ENCODE measurements around the gene HACD2. TPM values are rescaled to one million over a fixed set of nuclear protein-coding genes. Genes with fewer than 3 reads are reported as not detected.

HACD2 gene
- total RNA-seq, 1 donor from 2014 or later = 34.3 TPM

DNA sequence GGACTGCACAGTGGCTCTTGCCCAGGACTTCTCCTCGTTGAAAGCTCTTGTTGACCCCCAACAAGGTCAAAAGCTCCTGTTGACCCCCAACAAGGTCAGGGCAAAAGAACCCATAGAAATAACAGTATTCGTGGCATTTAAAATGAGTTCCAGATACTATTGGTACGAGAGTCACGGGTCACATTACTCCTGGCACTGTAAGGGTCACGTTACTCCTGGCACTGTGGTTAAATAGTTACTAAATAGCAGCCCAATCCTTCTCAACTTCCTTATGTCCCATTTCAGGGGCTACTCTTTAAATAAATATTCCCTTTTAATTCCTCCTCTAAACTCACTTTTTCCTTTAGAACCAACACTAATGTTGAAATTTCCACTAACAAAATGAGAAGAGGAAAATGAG lies 117.8 kb downstream of the HACD2 start:
- H3K27me3 ChIP-seq (ENCODE audit: insufficient read depth, low read length) = peaks cover 28% of the 10 kb centered on the region
- H3K9me3 ChIP-seq (ENCODE audit: insufficient read depth, low read depth, low read length) = no peaks in the 10 kb centered on the region
- H2AFZ ChIP-seq (ENCODE audit: low read depth, low read length) = no peak overlapping the region
- DNase-seq (ENCODE audit: low read depth) = no peak
- TF ChIP-seq EZH2 (IDR thresholded peaks at IDR 0.05; ENCODE audit: insufficient read depth, low read length) = no peak
- TF ChIP-seq, protein P1, sequence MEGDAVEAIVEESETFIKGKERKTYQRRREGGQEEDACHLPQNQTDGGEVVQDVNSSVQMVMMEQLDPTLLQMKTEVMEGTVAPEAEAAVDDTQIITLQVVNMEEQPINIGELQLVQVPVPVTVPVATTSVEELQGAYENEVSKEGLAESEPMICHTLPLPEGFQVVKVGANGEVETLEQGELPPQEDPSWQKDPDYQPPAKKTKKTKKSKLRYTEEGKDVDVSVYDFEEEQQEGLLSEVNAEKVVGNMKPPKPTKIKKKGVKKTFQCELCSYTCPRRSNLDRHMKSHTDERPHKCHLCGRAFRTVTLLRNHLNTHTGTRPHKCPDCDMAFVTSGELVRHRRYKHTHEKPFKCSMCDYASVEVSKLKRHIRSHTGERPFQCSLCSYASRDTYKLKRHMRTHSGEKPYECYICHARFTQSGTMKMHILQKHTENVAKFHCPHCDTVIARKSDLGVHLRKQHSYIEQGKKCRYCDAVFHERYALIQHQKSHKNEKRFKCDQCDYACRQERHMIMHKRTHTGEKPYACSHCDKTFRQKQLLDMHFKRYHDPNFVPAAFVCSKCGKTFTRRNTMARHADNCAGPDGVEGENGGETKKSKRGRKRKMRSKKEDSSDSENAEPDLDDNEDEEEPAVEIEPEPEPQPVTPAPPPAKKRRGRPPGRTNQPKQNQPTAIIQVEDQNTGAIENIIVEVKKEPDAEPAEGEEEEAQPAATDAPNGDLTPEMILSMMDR (IDR thresholded peaks at IDR 0.05; ENCODE audit: insufficient read depth, low read depth, low read length) = no peak
- Mint-ChIP-seq H3K27me3 (ENCODE audit: low read depth, unreplicated experiment) (peaks cover 55% of the 10 kb centered on the region), H3K9me3 (ENCODE audit: unreplicated experiment) (no peaks in the 10 kb centered on the region), H3K4me1 (ENCODE audit: low read depth, unreplicated experiment) (peaks cover 3% of the 10 kb centered on the region), H3K36me3 (ENCODE audit: low read depth, unreplicated experiment) (no peaks in the 10 kb centered on the region), H3K4me3 (ENCODE audit: unreplicated experiment) (no peak overlapping the region), H3K27ac (ENCODE audit: unreplicated experiment) (no peak overlapping the region)
- H3K36me3 ChIP-seq (ENCODE audit: insufficient read depth, low read length) = no peaks in the 10 kb centered on the region
- no peak overlapping the region for H3K27ac ChIP-seq (ENCODE audit: low read depth, low read length)
- no peaks in the 10 kb centered on the region for H4K20me1 ChIP-seq (ENCODE audit: insufficient read depth, low read length)
- no peak for FAIRE-seq
- no peaks in the 10 kb centered on the region for H3K79me2 ChIP-seq (ENCODE audit: insufficient read depth, low read length)
- H3K4me2 ChIP-seq (ENCODE audit: low read length) = no peak overlapping the region
- no peak overlapping the region for H3K4me3 ChIP-seq (ENCODE audit: insufficient read depth, low read depth, low read length)
- no peak overlapping the region for H3K9ac ChIP-seq (ENCODE audit: low read length)
- no peaks in the 10 kb centered on the region for H3K4me1 ChIP-seq (ENCODE audit: insufficient read depth, low read length)

DNA sequence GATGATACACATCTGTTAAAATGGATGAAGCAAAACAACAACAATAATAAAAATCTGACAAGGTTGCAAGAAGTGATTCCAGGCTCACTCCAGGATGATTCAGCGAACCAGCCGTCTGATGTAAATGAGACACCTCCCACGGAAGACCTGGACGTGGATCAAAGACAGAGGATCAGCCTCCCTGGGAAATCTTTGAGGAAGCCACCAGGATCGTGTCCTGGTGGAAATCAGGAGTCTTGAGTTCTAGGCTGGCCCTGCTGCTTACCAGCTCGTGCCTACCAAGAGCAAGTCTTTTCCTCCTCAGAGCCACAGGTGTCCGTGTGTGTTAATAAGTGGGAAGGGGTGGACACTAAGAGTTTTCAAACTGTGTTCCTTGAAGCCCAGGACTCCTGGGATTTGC lies 120.6 kb downstream of the HACD2 start:
- H3K27ac Mint-ChIP-seq (ENCODE audit: unreplicated experiment) = no peak overlapping the region

DNA sequence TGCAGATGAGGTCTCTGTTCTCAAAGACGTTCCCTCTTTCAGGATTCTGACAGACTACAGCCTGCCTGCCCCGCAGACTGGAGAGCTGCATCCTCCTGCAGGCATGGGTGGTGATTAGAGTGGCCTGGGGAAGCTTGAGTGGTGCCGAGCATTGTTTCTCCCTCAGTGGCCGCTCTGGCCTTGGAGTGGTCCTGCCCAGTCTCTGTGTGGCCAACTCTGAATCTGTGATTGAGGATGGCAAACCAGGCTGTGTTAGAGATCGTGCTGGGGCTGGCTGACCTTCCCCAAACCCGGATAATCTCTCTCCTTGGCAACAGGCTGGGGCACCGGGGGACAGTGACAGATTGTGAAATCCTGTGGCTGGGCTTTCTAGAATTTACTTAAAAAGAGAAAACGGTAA lies 125.0 kb downstream of the HACD2 start:
- H3K9ac ChIP-seq (ENCODE audit: low read length) = no peak overlapping the region
- Mint-ChIP-seq H3K4me1 (ENCODE audit: low read depth, unreplicated experiment) (peaks cover 3% of the 10 kb centered on the region), H3K27ac (ENCODE audit: unreplicated experiment) (no peak overlapping the region), H3K9me3 (ENCODE audit: unreplicated experiment) (no peaks in the 10 kb centered on the region), H3K27me3 (ENCODE audit: low read depth, unreplicated experiment) (peaks cover 67% of the 10 kb centered on the region), H3K4me3 (ENCODE audit: unreplicated experiment) (no peak overlapping the region), H3K36me3 (ENCODE audit: low read depth, unreplicated experiment) (no peaks in the 10 kb centered on the region)
- H3K27ac ChIP-seq (ENCODE audit: low read depth, low read length) = no peak overlapping the region
- peaks cover 47% of the 10 kb centered on the region for H3K27me3 ChIP-seq (ENCODE audit: insufficient read depth, low read length)
- H4K20me1 ChIP-seq (ENCODE audit: insufficient read depth, low read length) = no peaks in the 10 kb centered on the region
- no peak overlapping the region for H3K4me2 ChIP-seq (ENCODE audit: low read length)
- H3K79me2 ChIP-seq (ENCODE audit: insufficient read depth, low read length) = no peaks in the 10 kb centered on the region
- H3K36me3 ChIP-seq (ENCODE audit: insufficient read depth, low read length) = no peaks in the 10 kb centered on the region
- no peak overlapping the region for H3K4me3 ChIP-seq (ENCODE audit: insufficient read depth, low read depth, low read length)
- DNase-seq (ENCODE audit: low read depth) = no peak
- H2AFZ ChIP-seq (ENCODE audit: low read depth, low read length) = no peak overlapping the region
- TF ChIP-seq, protein P1 (IDR thresholded peaks at IDR 0.05; ENCODE audit: insufficient read depth, low read depth, low read length) = no peak
- TF ChIP-seq EZH2 (IDR thresholded peaks at IDR 0.05; ENCODE audit: insufficient read depth, low read length) = no peak
- no peaks in the 10 kb centered on the region for H3K4me1 ChIP-seq (ENCODE audit: insufficient read depth, low read length)
- no peak for FAIRE-seq
- no peaks in the 10 kb centered on the region for H3K9me3 ChIP-seq (ENCODE audit: insufficient read depth, low read depth, low read length)

More for the DNA sequence above, 120.6 kb downstream of the HACD2 start:
- H3K4me1 ChIP-seq (ENCODE audit: insufficient read depth, low read length) = no peaks in the 10 kb centered on the region
- no peak overlapping the region for H3K4me2 ChIP-seq (ENCODE audit: low read length)
- H3K27me3 ChIP-seq (ENCODE audit: insufficient read depth, low read length) = peaks cover 38% of the 10 kb centered on the region
- no peak overlapping the region for H3K4me3 Mint-ChIP-seq (ENCODE audit: unreplicated experiment)
- FAIRE-seq = no peak
- H4K20me1 ChIP-seq (ENCODE audit: insufficient read depth, low read length) = no peaks in the 10 kb centered on the region
- no peak overlapping the region for H3K4me3 ChIP-seq (ENCODE audit: insufficient read depth, low read depth, low read length)
- H2AFZ ChIP-seq (ENCODE audit: low read depth, low read length) = no peak overlapping the region
- H3K9ac ChIP-seq (ENCODE audit: low read length) = no peak overlapping the region
- no peak for TF ChIP-seq EZH2 (IDR thresholded peaks at IDR 0.05; ENCODE audit: insufficient read depth, low read length)
- TF ChIP-seq, protein P1 (IDR thresholded peaks at IDR 0.05; ENCODE audit: insufficient read depth, low read depth, low read length) = no peak
- H3K9me3 ChIP-seq (ENCODE audit: insufficient read depth, low read depth, low read length) = no peaks in the 10 kb centered on the region
- H3K27me3 Mint-ChIP-seq (ENCODE audit: low read depth, unreplicated experiment) = peaks cover 59% of the 10 kb centered on the region
- peaks cover 3% of the 10 kb centered on the region for H3K4me1 Mint-ChIP-seq (ENCODE audit: low read depth, unreplicated experiment)
- H3K9me3 Mint-ChIP-seq (ENCODE audit: unreplicated experiment) = no peaks in the 10 kb centered on the region
- no peaks in the 10 kb centered on the region for H3K36me3 ChIP-seq (ENCODE audit: insufficient read depth, low read length)
- no peak overlapping the region for H3K27ac ChIP-seq (ENCODE audit: low read depth, low read length)
- no peaks in the 10 kb centered on the region for H3K79me2 ChIP-seq (ENCODE audit: insufficient read depth, low read length)
- DNase-seq (ENCODE audit: low read depth) = no peak
- no peaks in the 10 kb centered on the region for H3K36me3 Mint-ChIP-seq (ENCODE audit: low read depth, unreplicated experiment)
